Smooth muscle cell (in vitro differentiated cells): Measurements from ENCODE around the gene RGR. TPM values are rescaled to one million over a fixed set of nuclear protein-coding genes. Genes with fewer than 3 reads are reported as not detected.

Experiments used
- DNase-seq: peaks from one replicate; lab custom pipeline; 2025; ENCODE audit not compliant: unreplicated experiment; lab: John Stamatoyannopoulos, UW
- H2AFZ ChIP-seq: fragments of 200-600 bp; sonication (generic); 2 replicates; pipeline ENCODE4 v1.6.0; 2016; ENCODE audit warnings: antibody characterized with exemption, low read depth, mild to moderate bottlenecking
- H3F3A ChIP-seq: fragments of 200-600 bp; sonication (generic); 2 replicates; pipeline ENCODE4 v1.6.0; 2017; ENCODE audit warnings: antibody characterized with exemption, low read depth
- H3K27ac ChIP-seq: fragments of 200-600 bp; sonication (generic); 2 replicates; pipeline ENCODE4 v1.5.1; 2016; ENCODE audit warnings: low read depth, mild to moderate bottlenecking
- H3K27me3 ChIP-seq: fragments of 200-600 bp; sonication (generic); 2 replicates; pipeline ENCODE4 v1.6.1; 2016; ENCODE audit warnings: low read depth, mild to moderate bottlenecking
- H3K36me3 ChIP-seq: fragments of 200-600 bp; sonication (generic); 2 replicates; pipeline ENCODE4 v1.5.1; 2016; ENCODE audit warnings: low read depth
- H3K4me1 ChIP-seq: fragments of 200-600 bp; sonication (generic); 2 replicates; pipeline ENCODE4 v1.5.1; 2016; ENCODE audit warnings: low read depth
- H3K4me2 ChIP-seq: fragments of 200-600 bp; sonication (generic); 2 replicates; pipeline ENCODE4 v1.6.0; 2016; ENCODE audit warnings: mild to moderate bottlenecking
- H3K4me3 ChIP-seq: fragments of 200-600 bp; sonication (generic); 2 replicates; pipeline ENCODE4 v1.5.1; 2016; ENCODE audit warnings: mild to moderate bottlenecking
- H3K79me2 ChIP-seq: fragments of 200-600 bp; sonication (generic); 2 replicates; pipeline ENCODE4 v1.6.0; 2016; ENCODE audit warnings: low read depth, mild to moderate bottlenecking
- H3K9ac ChIP-seq: fragments of 200-600 bp; sonication (generic); 2 replicates; pipeline ENCODE4 v1.6.0; 2016; ENCODE audit warnings: low read depth
- H3K9me3 ChIP-seq: fragments of 200-600 bp; sonication (generic); replicated peaks from 2 replicates; pipeline ENCODE4 v1.5.1; 2016; ENCODE audit warnings: low read depth
- H4K20me1 ChIP-seq: fragments of 200-600 bp; sonication (generic); 2 replicates; pipeline ENCODE4 v1.6.0; 2016; ENCODE audit warnings: low read depth
- CTCF ChIP-seq: fragments of 200-600 bp; sonication (generic); IDR thresholded peaks from 2 replicates; pipeline ENCODE4 v1.5.1; 2017; ENCODE audit warnings: borderline replicate concordance, mild to moderate bottlenecking, antibody characterized with exemption; ENCODE audit not compliant: insufficient read depth, poor library complexity, severe bottlenecking
- WGBS: methylation state at CpG from one replicate; pipeline ENCODE4 v1.1.7; 2016; ENCODE audit warnings: low lambda C conversion rate; 5-methylcytosine and 5-hydroxymethylcytosine counted together
- polyA plus RNA-seq: library from polyadenylated mRNA; unstranded; fragments of >200 nt; fragmentation: Nextera tagmentation; extraction: Ambion mirVana; gene quantifications from 2 replicates; pipeline ENCODE4 v1.2.1, GENCODE V29; 2016
- total RNA-seq: library from RNA; depleted of rRNA; stranded (reverse); fragments of >200 nt; gene quantifications from 2 replicates; pipeline ENCODE4 v1.2.3, GENCODE V29; 2014

Gene RGR
- total and polyA plus RNA-seq, 2 experiments from 2014 or later = not detected

GRCh38 chr10:84264611-84265141 is 19.8 kb downstream of the RGR start:
- H3K79me2 ChIP-seq = no peaks in the 10 kb centered on the region
- no peaks in the 10 kb centered on the region for H3F3A ChIP-seq
- no peak overlapping the region for H2AFZ ChIP-seq
- H4K20me1 ChIP-seq = no peaks in the 10 kb centered on the region
- H3K4me2 ChIP-seq = peak overlapping the region; percentile 38
- no peaks in the 10 kb centered on the region for H3K27me3 ChIP-seq
- H3K27ac ChIP-seq = no peak overlapping the region
- 11% methylated on average over 11 of the region's 11 CpGs for WGBS
- peak; percentile 93 for TF ChIP-seq CTCF
- no peak overlapping the region for H3K4me3 ChIP-seq
- H3K4me1 ChIP-seq = no peaks in the 10 kb centered on the region
- H3K9ac ChIP-seq = no peak overlapping the region
- no peaks in the 10 kb centered on the region for H3K36me3 ChIP-seq
- DNase-seq = peak; percentile 6
- H3K9me3 ChIP-seq = no peaks in the 10 kb centered on the region

GRCh38 chr10:84265418-84265817 is 20.6 kb downstream of the RGR start:
- Histone ChIP-seq H3K27ac (no peak overlapping the region), H3K4me1 (no peaks in the 10 kb centered on the region), H4K20me1 (no peaks in the 10 kb centered on the region), H3K4me2 (no peak overlapping the region), H3K9me3 (no peaks in the 10 kb centered on the region), H3K4me3 (no peak overlapping the region), H3F3A (no peaks in the 10 kb centered on the region), H3K27me3 (no peaks in the 10 kb centered on the region), H3K79me2 (no peaks in the 10 kb centered on the region), H3K9ac (no peak overlapping the region), H2AFZ (no peak overlapping the region), H3K36me3 (no peaks in the 10 kb centered on the region)
- no peak for TF ChIP-seq CTCF
- WGBS = 96% methylated on average over 4 of the region's 4 CpGs
- DNase-seq = no peak

DNA sequence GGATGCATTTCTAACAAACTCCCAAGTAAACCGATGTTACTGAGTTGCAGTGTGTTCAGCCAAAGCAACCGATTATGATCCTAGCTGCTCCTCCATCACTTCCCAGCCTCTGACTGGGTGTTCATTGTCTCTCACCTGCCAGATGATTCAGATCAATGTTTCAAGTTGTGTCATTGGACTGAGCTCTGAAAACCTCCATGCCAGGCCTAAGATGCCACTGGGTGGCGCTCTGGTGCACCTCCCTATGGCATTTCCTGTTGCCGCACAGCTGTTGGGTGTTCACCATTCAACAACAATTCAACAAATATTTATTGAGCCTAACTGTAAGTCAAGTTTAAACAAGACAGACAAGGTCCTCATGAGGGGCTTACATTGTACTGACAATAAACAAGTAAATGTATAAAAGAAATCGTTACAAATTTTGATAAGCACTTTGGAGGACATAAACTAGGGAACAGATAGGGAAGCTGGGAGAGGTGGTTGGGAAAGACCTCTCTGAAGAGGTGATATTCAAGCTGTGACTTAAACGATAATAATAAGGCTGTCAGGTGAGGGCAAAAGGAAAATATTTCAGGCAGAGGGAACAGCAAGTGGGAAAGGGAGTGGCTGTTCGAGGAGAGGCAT is 22.8 kb downstream of the RGR start:
- Histone ChIP-seq H3K27me3 (no peaks in the 10 kb centered on the region), H3F3A (no peaks in the 10 kb centered on the region), H3K9ac (no peak overlapping the region), H3K36me3 (no peaks in the 10 kb centered on the region), H2AFZ (peak overlapping the region; percentile 11), H3K27ac (no peak overlapping the region), H3K4me1 (no peaks in the 10 kb centered on the region), H3K9me3 (no peaks in the 10 kb centered on the region), H4K20me1 (no peaks in the 10 kb centered on the region), H3K4me3 (no peak overlapping the region), H3K4me2 (no peak overlapping the region), H3K79me2 (no peaks in the 10 kb centered on the region)
- TF ChIP-seq CTCF = peak; percentile 56
- DNase-seq = no peak
- WGBS = 46% methylated on average over 7 of the region's 7 CpGs

GRCh38 chr10:84269162-84269561 is 24.3 kb downstream of the RGR start:
- H3K36me3 ChIP-seq = no peaks in the 10 kb centered on the region
- H3K79me2 ChIP-seq = no peaks in the 10 kb centered on the region
- no peaks in the 10 kb centered on the region for H4K20me1 ChIP-seq
- no peak for TF ChIP-seq CTCF
- 92% methylated on average over 1 of the region's 1 CpG for WGBS
- no peaks in the 10 kb centered on the region for H3K4me1 ChIP-seq
- H3K4me2 ChIP-seq = no peak overlapping the region
- no peak overlapping the region for H3K4me3 ChIP-seq
- no peaks in the 10 kb centered on the region for H3F3A ChIP-seq
- H3K27me3 ChIP-seq = no peaks in the 10 kb centered on the region
- H3K9me3 ChIP-seq = no peaks in the 10 kb centered on the region
- peak overlapping the region; percentile 35 for H3K27ac ChIP-seq
- no peak overlapping the region for H3K9ac ChIP-seq
- H2AFZ ChIP-seq = no peak overlapping the region
- no peak for DNase-seq
